22Rv1 (cell line): ENCODE data around the gene ENPP1.

Source experiments
- CTCF ChIP-seq: fragments of 450-650 bp; IDR thresholded peaks from 2 replicates; pipeline ENCODE4 v1.5.1; 2017; ENCODE audit warnings: mild to moderate bottlenecking
- ZFX ChIP-seq: fragments of 450-650 bp; IDR thresholded peaks from 2 replicates; pipeline ENCODE4 v1.6.1; 2017; ENCODE audit warnings: antibody characterized with exemption, borderline replicate concordance

DNA sequence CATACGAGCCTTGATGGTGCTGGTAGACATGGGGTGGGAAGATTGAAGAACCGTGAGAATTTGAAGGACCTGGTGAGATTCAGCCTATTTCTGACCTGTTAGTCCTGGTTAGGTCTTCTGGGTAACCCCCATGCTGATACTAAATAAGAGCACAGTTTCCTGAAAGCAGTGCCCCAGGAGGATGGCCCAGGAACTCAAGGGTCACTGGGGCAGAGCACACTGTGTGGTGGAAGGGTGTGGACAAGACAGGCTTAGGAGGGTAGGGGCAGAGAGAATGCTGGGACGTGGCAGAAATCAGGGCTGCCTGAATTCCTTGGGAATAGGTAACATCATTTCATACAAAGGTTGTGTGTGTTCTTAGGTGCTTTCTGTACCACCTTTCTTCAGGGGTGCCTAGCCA lies 31.9 kb upstream of the ENPP1 start:
- no peak for TF ChIP-seq CTCF
- no peak for TF ChIP-seq ZFX
